Spleen (tissue), 11 donors: ENCODE results near the gene HOXA10. TPM values are rescaled to one million over a fixed set of nuclear protein-coding genes. Genes with fewer than 3 reads are reported as not detected.

Experiments
- DNase-seq: peaks from one replicate; pipeline ENCODE4 v3.0.0-alpha.2; 2020
- H3K27ac ChIP-seq, 8 donors: fragments of 200-600 bp; sonication (generic) in 7 of 8; 1 replicate in 4 of 8; 2 replicates in 4 of 8; pipeline versions ENCODE4 v1.5.0 to v1.8.0; 2016 to 2021; ENCODE audit warnings: inconsistent platforms in 4 of 8, mild to moderate bottlenecking in 4 of 8, moderate library complexity in 1 of 8
- H3K27me3 ChIP-seq, 7 donors: fragments of 200-600 bp; sonication (generic) in 6 of 7; replicated peaks in 1 of 7; 1 replicate in 4 of 7; 2 replicates in 3 of 7; pipeline versions ENCODE4 v1.5.0 to v1.8.0; 2016 to 2021; ENCODE audit warnings: inconsistent platforms in 3 of 7, mild to moderate bottlenecking in 1 of 7
- H3K36me3 ChIP-seq, 6 donors: fragments of 200-600 bp; sonication (generic) in 5 of 6; 1 replicate in 4 of 6; 2 replicates in 2 of 6; pipeline versions ENCODE4 v1.5.0 to v1.8.0; 2016 to 2021; ENCODE audit warnings: inconsistent platforms in 2 of 6
- H3K4me1 ChIP-seq, 6 donors: fragments of 200-600 bp; sonication (generic) in 5 of 6; 1 replicate in 3 of 6; 2 replicates in 3 of 6; pipeline versions ENCODE4 v1.5.0 to v1.8.0; 2016 to 2021; ENCODE audit warnings: inconsistent platforms in 3 of 6
- H3K4me3 ChIP-seq, 8 donors: fragments of 200-600 bp; sonication (generic) in 7 of 8; 1 replicate in 4 of 8; 2 replicates in 4 of 8; pipeline versions ENCODE4 v1.5.0 to v1.8.0; 2016 to 2021; ENCODE audit warnings: inconsistent platforms in 4 of 8, mild to moderate bottlenecking in 4 of 8, moderate library complexity in 2 of 8
- H3K9me3 ChIP-seq, 8 donors: fragments of 200-600 bp; sonication (generic) in 7 of 8; 1 replicate in 4 of 8; 2 replicates in 4 of 8; pipeline versions ENCODE4 v1.5.0 to v1.8.0; 2016 to 2021; ENCODE audit warnings: inconsistent platforms in 4 of 8
- POLR2A ChIP-seq, 3 donors: fragments of 450-650 bp; IDR thresholded peaks; one replicate each; pipeline ENCODE4 v1.5.1; 2017; ENCODE audit warnings: antibody characterized with exemption in 3 of 3, mild to moderate bottlenecking in 1 of 3
- POLR2AphosphoS5 ChIP-seq, 3 donors: sonication (generic); formaldehyde crosslinking; IDR thresholded peaks; one replicate each; pipeline ENCODE4 v1.5.1; 2017; ENCODE audit warnings: antibody characterized with exemption in 3 of 3
- WGBS, 5 donors: extraction: QIAGEN DNeasy Blood & Tissue Kit in 3 of 5; methylation state at CpG; one replicate each; pipeline versions ENCODE4 v1.1.5 to v1.1.7; 2013 to 2018; 5-methylcytosine and 5-hydroxymethylcytosine counted together
- intact Hi-C: fragments of 100-400 bp; cut with DNase I; formaldehyde crosslinking; loops from one replicate; pipeline ENCODE4 v1.15.0; 2023; ENCODE audit warnings: low total_unique reads
- polyA plus RNA-seq, 3 donors: library from polyadenylated mRNA; stranded (reverse); fragments of 200-250 nt; gene quantifications; one replicate each; pipeline ENCODE4 v1.2.1, GENCODE V29; 2013
- total RNA-seq, 7 donors: library from RNA; depleted of rRNA in 3 of 7; stranded (reverse); fragments of >200 nt in 3 of 7; fragmentation: NEBNext Ultra II Directional in 4 of 7; extraction: Animal tissue kit (Norgen Biotek cat#: 25700) in 4 of 7; gene quantifications; one replicate each; pipeline versions ENCODE4 v1.1.0 to v1.2.1, GENCODE V29; 2016 to 2021
- TF ChIP-seq, protein P1 (sequence below), 11 experiments: fragments of 200-600 bp in 7 of 11; fragments of 450-650 bp in 4 of 11; sonication (generic) in 4 of 11; IDR thresholded peaks in 8 of 11; conservative IDR thresholded peaks in 3 of 11; 1 replicate in 7 of 11; 2 replicates in 4 of 11; pipeline versions ENCODE4 v1.4.0 to v1.8.0; 2016 to 2021; ENCODE audit warnings: antibody characterized with exemption in 11 of 11, inconsistent platforms in 4 of 11, mild to moderate bottlenecking in 1 of 11
- donor health status: healthy with polysubstance abuse.
- donor health status: DM: no; HTN: no; CAD: no; lungs with moderate emphysema.
- donor health status: DM: no; HTN: no; CAD: no.
- donor health status: Bipolar disorder and iron deficiency.
- donor health status: healthy.
- donor health status: DM: no; HTN: no; CAD: no.
- donor health status: DM: yes; HTN: yes; CAD: no.

HOXA10 gene
- total and polyA plus RNA-seq, 10 donors, result 0.05 to 0.72 (median 0.20) TPM; not detected in 4

DNA sequence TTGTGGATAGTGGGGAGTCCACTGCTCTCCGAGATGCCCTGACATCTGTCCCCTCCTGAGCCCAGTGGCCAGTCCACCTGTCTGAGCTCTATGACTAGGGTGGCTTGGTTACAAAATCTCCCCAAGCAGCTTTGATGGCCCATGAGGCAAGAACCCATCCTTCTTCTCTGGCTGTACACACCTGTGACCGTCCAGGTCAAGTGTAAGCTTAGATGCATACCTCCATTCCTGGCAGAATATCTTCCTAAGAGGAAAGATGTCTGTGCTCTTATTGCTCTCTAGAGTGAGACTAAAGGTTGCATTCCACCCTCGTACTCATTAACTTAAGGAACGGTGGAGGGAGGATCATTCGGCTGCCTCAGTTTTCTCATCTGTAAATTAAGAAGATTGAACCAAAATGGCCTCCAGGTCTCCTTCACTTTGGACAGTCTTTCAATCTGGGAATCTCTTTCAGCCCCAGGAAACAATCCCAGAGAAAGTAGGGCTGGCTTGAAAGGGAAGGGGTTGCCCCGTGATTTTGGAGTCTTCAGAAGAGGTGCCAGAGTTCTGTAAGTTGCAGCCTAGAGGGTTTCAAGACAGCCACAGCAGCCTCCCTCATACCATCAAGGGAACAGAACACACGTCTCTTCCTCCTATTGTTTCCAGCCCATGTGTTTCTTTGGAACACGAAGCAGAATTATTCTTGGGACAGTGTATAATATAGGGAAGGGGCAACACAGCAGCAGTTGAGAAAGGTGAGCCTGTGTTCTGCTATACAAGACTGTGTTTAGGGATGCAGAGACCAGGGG is 49.0 kb downstream of the HOXA10 start:
- WGBS, 5 donors, result 79 to 88% (median 86%) methylated on average over 8 of the region's 8 CpGs
- intact Hi-C loops, result no loop called here
- no peak for DNase-seq
- H3K27ac ChIP-seq, result no peak overlapping the region
- peaks cover 0 to 10% (median 0%) of the 10 kb centered on the region in 7 donors for H3K27me3 ChIP-seq
- no peaks in the 10 kb centered on the region for H3K9me3 ChIP-seq
- H3K4me3 ChIP-seq, result no peak overlapping the region
- H3K36me3 ChIP-seq, result no peaks in the 10 kb centered on the region
- H3K4me1 ChIP-seq, result peaks cover 0 to 26% (median 0%) of the 10 kb centered on the region in 6 donors
- TF ChIP-seq POLR2AphosphoS5 (IDR thresholded peaks at IDR 0.05), result no peak
- TF ChIP-seq, protein P1, sequence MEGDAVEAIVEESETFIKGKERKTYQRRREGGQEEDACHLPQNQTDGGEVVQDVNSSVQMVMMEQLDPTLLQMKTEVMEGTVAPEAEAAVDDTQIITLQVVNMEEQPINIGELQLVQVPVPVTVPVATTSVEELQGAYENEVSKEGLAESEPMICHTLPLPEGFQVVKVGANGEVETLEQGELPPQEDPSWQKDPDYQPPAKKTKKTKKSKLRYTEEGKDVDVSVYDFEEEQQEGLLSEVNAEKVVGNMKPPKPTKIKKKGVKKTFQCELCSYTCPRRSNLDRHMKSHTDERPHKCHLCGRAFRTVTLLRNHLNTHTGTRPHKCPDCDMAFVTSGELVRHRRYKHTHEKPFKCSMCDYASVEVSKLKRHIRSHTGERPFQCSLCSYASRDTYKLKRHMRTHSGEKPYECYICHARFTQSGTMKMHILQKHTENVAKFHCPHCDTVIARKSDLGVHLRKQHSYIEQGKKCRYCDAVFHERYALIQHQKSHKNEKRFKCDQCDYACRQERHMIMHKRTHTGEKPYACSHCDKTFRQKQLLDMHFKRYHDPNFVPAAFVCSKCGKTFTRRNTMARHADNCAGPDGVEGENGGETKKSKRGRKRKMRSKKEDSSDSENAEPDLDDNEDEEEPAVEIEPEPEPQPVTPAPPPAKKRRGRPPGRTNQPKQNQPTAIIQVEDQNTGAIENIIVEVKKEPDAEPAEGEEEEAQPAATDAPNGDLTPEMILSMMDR (IDR thresholded peaks at IDR 0.05 in 8 of 11, conservative IDR thresholded peaks at IDR 0.05 in 3 of 11), result no peak
- TF ChIP-seq POLR2A (IDR thresholded peaks at IDR 0.05), result no peak

DNA sequence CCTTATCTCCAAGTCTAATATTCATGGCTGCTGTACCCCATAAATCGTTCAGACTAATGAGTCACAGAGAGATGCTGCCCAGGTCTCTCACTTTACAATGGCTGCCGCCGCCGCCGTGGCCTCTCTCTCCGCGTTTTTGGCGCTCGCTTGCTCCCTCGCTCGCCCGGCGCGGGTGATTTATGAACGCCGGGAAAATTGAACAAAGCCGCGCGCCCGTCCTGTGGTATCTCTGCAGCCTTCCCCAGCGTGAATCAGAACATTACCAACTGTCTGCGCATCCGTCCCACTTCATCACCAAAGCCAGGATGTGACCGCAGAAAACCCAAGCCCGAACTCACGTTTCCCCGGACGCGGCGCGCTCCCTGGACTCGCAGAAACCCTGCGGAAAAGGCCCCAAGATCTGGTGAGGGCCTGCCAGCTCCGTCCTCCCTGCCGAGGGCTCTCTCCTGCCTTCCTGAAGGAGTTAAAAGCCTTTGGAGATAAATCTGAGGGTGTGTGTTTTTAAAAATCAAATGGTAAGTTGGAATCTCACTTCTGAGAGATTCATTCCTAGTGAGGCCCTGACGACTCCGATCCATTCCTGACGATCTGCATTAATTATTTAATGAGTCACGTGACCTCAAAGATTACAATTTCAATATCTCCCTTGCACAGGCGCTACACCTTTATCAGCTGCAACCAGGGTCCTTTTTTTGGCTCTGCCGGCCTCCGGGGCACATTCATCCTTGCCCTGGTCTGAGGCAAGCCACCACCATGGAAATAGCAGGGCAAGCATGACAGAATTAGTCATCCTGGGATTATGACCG is 49.8 kb downstream of the HOXA10 start:
- 90 to 96% (median 92%) methylated on average over 43 of the region's 43 CpGs for WGBS, 5 donors
- no peak overlapping the region for H3K4me3 ChIP-seq
- peaks cover 0 to 10% (median 0%) of the 10 kb centered on the region in 7 donors for H3K27me3 ChIP-seq
- no peak for DNase-seq
- no peak for TF ChIP-seq POLR2A (IDR thresholded peaks at IDR 0.05)
- TF ChIP-seq, protein P1 (IDR thresholded peaks at IDR 0.05 in 8 of 11, conservative IDR thresholded peaks at IDR 0.05 in 3 of 11), result no peak
- H3K9me3 ChIP-seq, result no peaks in the 10 kb centered on the region
- H3K27ac ChIP-seq, result no peak overlapping the region
- intact Hi-C loops, result no loop called here
- no peaks in the 10 kb centered on the region for H3K36me3 ChIP-seq
- H3K4me1 ChIP-seq, result peaks cover 0 to 24% (median 6%) of the 10 kb centered on the region in 6 donors

DNA sequence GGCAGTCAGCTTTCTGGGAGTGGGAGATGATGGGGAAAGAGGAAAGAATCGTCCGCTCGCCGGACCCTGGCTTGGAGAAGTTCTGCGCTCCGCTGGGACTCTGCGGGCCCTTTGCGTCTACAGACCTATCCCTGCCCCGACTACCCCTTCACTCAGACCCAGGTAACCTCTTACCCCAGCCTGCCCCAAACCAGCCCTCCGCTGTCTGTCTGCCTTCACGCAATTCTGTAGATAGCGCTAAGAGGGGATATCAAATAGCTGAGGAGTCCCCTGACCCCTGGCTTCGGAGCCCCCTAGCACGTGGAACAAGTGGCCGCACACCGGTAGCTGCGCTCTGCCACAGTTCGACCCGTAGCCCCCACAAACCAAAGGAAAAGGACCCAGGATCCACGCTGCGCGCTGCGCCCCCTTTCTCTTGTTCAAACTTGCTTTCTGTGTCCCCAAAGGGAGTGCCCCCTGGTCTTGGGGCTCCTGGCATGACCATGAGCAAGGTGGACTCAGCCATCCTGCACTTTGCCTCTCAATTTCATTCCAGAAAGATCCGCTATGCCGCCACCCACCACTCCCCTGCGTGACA is 50.6 kb downstream of the HOXA10 start:
- intact Hi-C loops, result no loop called here
- Histone ChIP-seq H3K36me3 (no peaks in the 10 kb centered on the region), H3K27ac (peak overlapping the region in 3 of 8 donors; percentile 45 to 77 (median 57)), H3K9me3 (no peaks in the 10 kb centered on the region), H3K4me1 (peaks cover 0 to 17% (median 7%) of the 10 kb centered on the region in 6 donors), H3K27me3 (peaks cover 0 to 10% (median 0%) of the 10 kb centered on the region in 7 donors), H3K4me3 (no peak overlapping the region)
- no peak for TF ChIP-seq POLR2AphosphoS5 (IDR thresholded peaks at IDR 0.05)
- TF ChIP-seq, protein P1 (IDR thresholded peaks at IDR 0.05 in 8 of 11, conservative IDR thresholded peaks at IDR 0.05 in 3 of 11), result no peak
- no peak for TF ChIP-seq POLR2A (IDR thresholded peaks at IDR 0.05)
- DNase-seq, result no peak
- WGBS, 5 donors, result 89 to 97% (median 92%) methylated on average over 26 of the region's 26 CpGs
